GM19455 (cell line): ENCODE data around the gene KLHDC7A.
"Not testable (repeated sequence)": the region's sequence is repeated elsewhere in the genome, so short reads cannot be mapped to it uniquely, and the experiment has no call there.

ENCODE experiments used
- ATAC-seq: cut with Tn5 transposase; IDR thresholded peaks from one replicate; pipeline ENCODE4 v1.9.1; 2021; ENCODE audit not compliant: unreplicated experiment

Gene KLHDC7A

DNA sequence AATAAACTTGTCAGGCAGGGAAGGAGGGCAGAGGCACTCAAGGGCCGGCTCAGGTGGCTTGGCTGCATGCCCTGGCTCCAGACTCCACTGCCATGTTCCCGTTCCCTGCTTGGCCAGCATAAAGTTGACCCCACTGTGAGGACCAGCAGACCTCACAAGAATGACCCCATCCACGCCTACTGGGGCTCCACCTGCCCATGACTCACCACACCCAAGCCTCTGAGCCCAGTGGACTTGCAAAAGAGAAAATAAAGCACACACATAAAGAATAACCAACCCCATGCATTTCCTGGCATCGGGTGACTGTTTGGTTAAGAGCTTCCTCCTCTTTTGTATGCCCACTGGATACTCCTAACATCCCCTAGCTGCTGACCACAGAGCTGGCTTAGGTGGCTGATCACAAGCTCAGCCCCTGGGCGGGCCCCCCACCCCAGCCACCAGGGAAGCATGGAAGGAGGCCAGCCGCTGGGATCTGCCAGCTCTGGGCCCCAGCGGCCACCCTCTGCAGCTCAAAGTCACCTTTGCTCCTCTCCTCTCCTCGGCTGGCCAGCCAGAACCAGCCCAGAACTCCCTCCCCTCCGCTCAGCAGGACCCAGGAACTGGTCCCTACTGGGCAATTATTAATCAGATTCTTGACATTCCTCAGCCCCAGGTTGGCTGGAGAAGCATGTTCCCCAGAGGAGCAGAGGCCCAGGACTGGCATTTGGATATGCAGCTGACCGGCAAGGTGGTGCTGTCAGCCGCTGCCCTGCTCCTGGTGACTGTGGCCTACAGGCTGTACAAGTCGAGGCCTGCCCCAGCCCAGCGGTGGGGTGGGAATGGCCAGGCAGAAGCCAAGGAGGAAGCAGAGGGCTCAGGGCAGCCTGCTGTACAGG lies at the start of gene KLHDC7A:
Gene KLHDC7A (plus strand): TSS at position 616 of the 875 bp plus-strand sequence. CDS start 52 bp downstream, at position 668.
- no peak for ATAC-seq

GRCh38 chr1:18434041-18434440 lies 46.7 kb upstream of the KLHDC7A start:
- ATAC-seq = no peak

GRCh38 chr1:18440385-18441226 lies 40.1 kb upstream of the KLHDC7A start:
- ATAC-seq = no peak

DNA sequence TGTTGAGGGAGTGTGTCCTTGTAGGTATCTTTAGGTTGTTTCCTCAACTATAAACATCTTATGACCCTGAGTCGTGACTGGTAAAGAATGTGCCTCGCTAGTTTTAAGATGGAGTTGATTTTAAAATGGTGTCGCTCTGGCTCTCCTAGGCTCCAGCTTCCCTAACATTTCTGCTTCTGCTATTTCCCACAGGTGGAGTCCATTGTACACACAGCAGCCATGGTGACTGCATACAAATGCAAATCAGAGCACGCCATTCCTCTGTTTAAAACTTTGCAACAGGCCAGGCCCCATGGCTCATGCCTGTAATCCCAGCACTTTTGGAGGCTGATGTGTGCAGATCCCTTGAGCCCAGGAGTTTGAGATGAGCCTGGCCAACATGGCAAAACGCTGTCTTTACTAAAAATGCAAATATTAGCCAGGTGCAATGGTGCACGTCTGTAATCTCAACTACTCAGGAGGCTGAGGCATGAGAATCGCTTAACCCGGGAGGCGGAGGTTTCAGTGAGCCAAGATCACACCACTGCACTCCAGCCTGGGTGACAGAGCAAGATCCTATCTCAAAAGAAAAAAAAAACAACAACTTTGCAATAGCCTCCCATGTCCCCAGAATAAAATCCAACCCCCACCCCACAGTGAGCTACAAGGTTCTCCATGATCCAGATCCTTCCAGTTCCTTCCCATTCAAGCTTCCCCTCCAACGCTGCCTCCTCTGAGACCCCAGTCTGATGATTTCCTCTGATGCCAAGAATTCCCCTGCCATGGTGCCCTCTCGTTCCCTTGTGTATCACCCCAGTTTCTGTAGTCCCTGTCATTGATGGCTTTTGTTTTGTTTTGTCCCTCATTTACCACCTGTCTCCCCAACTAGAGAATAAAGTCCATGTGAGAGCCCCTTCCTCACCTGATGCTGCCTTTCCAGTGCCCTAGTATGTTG lies 36.9 kb upstream of the KLHDC7A start:
- no peak for ATAC-seq

DNA sequence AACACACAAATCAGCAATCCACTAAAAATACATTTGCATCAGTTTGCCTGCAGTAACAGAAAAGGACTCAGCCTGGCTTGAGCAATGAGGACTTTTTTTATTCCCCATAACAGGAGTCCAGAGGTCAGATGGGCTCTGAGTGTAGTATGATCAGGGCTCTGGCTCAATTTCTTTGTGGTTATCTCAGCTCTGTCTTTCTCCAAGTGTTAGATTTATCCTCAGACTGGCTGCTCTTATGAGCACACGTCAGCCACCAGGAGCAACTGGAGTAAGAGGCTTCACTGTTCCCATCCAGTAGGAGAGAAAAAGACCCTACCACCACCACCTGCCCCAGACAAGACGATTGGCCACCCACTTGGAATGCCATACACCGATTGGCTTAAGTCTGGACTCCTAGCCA lies 36.2 kb upstream of the KLHDC7A start:
- no peak for ATAC-seq

DNA sequence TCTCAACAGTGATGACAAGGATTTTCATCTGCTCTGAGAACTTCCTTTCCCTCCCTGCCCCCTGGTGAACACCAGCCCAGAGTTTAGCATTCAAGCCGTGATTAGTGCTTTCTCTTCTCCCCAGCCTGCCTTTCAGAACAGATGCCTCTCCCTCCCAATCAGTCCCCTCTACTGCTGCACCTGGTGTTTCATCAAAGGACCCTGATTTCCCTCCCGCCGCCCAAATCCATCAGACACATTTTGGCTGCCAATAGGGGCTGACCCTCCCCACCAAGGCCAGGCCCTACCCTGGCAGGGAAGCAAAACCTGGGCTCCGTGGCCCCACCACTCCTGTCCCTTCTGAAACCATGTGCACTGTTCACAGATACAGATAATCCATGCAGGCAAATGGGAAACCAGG lies 34.0 kb upstream of the KLHDC7A start:
- no peak for ATAC-seq

DNA sequence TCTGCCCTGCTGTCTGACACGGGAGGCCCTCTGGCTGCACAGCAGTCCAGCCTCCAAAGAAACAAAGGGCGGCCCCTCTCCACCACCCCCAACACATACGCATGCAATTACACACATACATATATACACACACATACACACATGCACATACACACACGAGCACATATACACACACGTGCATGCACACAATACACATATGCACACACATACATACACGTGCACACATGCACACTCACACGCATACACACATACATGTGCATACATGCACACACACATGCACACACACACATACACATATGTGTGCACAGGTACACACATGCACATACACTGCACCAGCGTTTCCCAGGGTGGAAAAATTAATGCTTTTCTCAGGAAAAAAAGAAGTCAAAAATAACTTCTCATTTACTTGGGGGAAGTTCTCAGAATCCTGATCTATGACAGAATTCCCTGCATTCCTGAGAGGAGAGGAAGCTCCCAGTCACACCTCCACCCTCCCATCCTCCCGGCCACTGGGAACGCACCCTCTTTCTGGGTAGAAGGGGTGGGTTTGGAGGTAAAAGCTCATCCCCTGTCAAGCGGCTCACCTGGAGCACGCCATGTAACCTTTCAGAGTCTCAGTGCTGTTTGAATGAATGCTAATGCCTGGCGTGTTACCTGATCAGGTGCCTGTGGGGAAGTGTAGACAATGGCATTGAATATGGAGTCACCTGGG lies 33.1 kb upstream of the KLHDC7A start:
- no peak for ATAC-seq

DNA sequence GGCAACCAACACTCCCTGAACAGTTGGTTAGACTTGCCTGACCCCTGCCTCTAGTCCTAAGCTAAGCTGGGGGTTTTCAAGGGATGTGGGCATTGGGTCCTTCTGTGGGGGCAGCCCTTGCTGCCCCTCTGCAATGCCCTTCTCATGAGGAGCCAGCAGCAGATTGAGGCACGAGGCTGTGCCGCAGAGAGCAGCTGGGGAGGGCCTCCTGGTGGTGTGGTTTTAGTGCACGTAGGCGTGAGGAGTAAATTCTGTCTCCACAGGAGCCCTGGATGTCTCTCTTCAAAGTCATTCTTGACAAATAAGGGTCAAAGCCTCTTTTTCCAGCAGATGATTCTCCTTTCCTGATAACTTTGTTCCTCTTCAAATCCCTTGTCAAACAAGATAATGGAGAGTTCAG lies 31.8 kb upstream of the KLHDC7A start:
- no peak for ATAC-seq

DNA sequence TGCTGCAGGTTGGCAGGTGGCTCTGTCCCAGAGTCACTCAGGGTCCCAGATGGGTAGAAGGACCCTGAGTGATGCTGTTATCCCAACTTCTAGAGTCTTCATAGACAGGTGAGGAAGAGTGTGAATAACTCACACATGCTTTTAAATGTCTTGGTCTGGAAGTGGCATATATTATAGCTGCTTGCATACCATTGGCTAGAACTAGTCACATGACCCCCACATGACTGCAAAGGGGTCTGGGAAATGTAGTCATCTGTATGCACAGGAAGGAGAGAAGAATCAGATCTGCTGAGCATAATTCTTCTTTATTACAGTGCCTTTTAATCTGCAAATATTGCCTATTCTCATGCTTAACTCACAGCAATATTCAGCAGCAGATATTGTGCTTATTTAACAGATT lies 28.2 kb upstream of the KLHDC7A start:
- no peak for ATAC-seq

GRCh38 chr1:18458133-18459092 lies 22.3 kb upstream of the KLHDC7A start:
- ATAC-seq = no peak

GRCh38 chr1:18461656-18462055 lies 19.1 kb upstream of the KLHDC7A start:
- no peak for ATAC-seq

DNA sequence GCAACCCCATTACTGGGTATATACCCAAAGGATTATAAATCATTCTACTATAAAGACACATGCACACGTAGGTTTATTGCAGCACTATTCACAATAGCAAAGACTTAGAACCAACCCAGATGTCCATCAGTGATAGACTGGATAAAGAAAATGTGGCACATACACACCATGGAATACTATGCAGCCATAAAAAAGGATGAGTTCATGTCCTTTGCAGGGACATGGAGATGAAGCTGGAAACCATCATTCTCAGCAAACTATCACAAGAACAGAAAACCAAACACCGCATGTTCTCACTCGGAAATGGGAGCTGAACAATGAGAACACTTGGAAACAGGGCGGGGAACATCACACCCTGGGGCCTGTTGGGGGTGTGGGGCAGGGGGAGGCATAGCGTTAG lies 18.2 kb upstream of the KLHDC7A start:
- not testable (repeated sequence) for ATAC-seq

- ATAC-seq = no peak
These were observed 17.7 kb upstream of the KLHDC7A start for GRCh38 chr1:18463063-18463462.

DNA sequence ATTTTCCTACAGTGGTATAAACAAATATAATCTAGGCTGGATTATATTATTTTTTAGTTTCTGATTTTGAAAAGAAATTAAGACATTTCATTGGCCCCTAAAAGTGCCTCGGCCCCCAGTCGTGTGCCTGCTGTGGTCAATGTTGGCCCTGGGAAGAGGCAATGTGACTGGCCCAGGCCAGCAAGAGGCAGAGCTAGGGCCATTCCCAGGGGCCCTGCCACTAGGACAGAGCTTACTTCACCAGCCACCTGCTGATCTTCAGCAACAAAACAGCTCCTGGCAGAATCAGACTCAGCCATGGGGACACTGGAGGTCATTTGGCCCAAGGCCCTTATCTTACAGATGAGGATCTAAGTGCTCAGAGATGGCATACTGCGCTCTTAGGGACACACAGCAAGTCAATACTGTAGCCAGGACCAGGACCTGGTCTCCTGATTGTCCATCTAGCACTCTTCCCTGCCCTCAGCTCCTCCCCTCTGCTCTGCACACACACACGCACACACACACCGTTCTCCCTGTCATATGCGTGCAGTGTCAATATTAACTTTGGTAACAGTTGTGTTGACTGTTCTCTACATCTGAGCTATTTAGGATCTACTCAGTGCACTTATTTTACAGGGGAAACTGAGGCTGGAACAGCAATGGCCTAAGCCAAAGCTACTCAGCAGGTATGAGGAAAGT lies 16.6 kb upstream of the KLHDC7A start:
- ATAC-seq = no peak

DNA sequence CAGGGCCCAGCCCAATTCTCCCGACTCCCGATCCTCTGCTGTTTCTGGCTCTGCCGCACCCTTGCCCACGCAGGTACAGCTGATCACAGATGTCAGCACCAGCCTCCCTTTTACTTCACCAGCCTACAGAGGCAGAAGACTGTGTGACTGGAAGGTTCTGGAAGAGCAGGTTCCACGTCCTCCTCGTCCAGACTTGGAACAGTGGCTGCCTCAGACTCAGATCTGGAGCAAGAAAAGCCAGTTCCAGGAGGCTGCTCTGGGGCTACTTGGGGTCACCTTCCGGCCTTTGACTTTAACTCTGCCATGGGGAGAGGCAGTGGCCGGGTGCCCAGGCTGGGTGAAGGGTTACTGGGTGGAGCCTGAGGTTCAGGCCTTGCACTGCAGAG lies 16.1 kb upstream of the KLHDC7A start:
- ATAC-seq = no peak

GRCh38 chr1:18466676-18467075 lies 14.1 kb upstream of the KLHDC7A start:
- no peak for ATAC-seq

DNA sequence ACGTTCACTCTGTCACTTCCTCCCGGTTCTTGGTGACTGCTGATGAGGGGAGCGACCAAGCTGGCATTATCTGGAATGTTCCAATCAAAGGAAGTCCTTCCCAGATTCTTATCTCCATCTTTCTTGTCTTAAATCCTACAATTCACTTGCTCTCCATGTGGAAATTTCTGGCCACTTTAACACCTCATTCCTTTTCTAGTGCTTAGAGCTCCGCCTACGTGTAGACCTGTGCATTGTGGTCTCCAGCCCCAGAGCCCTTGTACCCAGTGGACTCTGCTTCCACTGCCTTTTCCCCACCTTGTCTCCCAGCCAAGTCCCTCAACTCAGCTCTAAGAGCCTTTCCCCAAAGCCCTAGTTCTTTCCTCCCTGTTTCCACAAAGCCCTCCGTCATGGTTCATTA lies 12.2 kb upstream of the KLHDC7A start:
- no peak for ATAC-seq

GRCh38 chr1:18469514-18469913 lies 11.2 kb upstream of the KLHDC7A start:
- no peak for ATAC-seq
